ENCODE measurements around the gene WDR20.

Gene WDR20

DNA sequence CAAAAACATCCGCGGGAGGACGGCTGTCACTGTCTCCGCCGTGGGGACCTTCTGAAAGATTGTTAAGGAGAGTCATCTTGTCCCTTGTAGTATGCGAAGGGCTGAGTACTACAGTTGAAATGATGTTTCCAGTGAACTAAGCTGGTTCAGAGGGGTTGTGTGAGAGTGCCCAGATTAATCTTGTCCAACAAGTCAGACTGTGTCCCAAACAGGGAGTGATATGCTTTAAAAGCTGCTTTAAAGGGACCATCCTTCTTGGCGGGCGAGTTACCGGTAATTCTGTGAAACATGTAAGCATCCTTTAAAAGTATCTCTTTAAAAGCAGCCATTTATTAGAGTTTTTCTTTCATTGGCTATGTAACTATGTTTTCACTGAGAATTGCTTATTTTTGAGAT is 1.1 kb downstream of the WDR20 start:
- Histone ChIP-seq H2AFZ (ENCODE audit: low read length) (0 out of 2 replicates have a peak overlapping the region, but pooled peaks have one; percentile 70), H3K4me2 (ENCODE audit: low read depth, low read length) (peak overlapping the region; percentile 72), H3K9me3 (replicated peaks; ENCODE audit: insufficient read depth, low read length) (no peaks in the 10 kb centered on the region), H3K4me1 (ENCODE audit: low read length) (no peaks in the 10 kb centered on the region), H3K9me2 (replicated peaks; ENCODE audit: insufficient read depth, low read length) (no peaks in the 10 kb centered on the region), H3K27me3 (replicated peaks; ENCODE audit: insufficient read depth, low read length) (no peaks in the 10 kb centered on the region), H3K27ac (ENCODE audit: low read length) (no peak overlapping the region), H3K4me3 (ENCODE audit: low read length) (peak overlapping the region; percentile 83), H3F3A (ENCODE audit: insufficient read depth, low read length) (no peaks in the 10 kb centered on the region), H4K20me1 (ENCODE audit: insufficient read depth, low read length) (no peaks in the 10 kb centered on the region), H3K9ac (ENCODE audit: low read length) (peak overlapping the region; percentile 80; the same call in 1 of the 2 replicates), H3K79me2 (ENCODE audit: low read length) (peaks cover 58% of the 10 kb centered on the region), H3K36me3 (replicated peaks; ENCODE audit: insufficient read depth, low read length) (no peaks in the 10 kb centered on the region)
- TF ChIP-seq EZH2phosphoT487 (IDR thresholded peaks at IDR 0.05; ENCODE audit: low read length) = no peak
- no peak for TF ChIP-seq EZH2 (optimal IDR thresholded peaks at IDR 0.05; ENCODE audit: low read depth, low read length)
- TF ChIP-seq, protein P1, sequence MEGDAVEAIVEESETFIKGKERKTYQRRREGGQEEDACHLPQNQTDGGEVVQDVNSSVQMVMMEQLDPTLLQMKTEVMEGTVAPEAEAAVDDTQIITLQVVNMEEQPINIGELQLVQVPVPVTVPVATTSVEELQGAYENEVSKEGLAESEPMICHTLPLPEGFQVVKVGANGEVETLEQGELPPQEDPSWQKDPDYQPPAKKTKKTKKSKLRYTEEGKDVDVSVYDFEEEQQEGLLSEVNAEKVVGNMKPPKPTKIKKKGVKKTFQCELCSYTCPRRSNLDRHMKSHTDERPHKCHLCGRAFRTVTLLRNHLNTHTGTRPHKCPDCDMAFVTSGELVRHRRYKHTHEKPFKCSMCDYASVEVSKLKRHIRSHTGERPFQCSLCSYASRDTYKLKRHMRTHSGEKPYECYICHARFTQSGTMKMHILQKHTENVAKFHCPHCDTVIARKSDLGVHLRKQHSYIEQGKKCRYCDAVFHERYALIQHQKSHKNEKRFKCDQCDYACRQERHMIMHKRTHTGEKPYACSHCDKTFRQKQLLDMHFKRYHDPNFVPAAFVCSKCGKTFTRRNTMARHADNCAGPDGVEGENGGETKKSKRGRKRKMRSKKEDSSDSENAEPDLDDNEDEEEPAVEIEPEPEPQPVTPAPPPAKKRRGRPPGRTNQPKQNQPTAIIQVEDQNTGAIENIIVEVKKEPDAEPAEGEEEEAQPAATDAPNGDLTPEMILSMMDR (IDR thresholded peaks at IDR 0.05; ENCODE audit: low read length) = no peak
- DNase-seq = no peak

DNA sequence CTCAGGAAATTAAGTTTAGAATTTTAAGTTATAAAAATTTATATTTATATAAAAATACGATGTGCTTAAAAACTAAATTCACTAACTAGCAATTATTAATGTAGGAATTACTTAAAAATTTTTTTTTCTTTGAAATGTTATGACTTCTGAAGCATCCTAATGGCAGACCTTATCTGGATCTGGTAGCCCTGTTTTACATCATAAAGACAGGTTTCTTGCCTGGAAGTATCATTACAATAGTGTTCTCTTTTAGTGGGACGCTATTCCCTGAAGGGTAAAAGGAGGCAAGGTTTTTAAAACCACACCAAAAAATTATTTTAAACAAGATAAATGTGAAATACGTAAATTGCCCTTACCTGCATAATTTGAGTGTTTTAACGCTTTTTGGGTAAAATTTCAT is 2.1 kb downstream of the WDR20 start:
- DNase-seq = no peak
- Histone ChIP-seq H2AFZ (ENCODE audit: low read length) (no peak overlapping the region), H4K20me1 (ENCODE audit: insufficient read depth, low read length) (no peaks in the 10 kb centered on the region), H3K27me3 (replicated peaks; ENCODE audit: insufficient read depth, low read length) (no peaks in the 10 kb centered on the region), H3K9me2 (replicated peaks; ENCODE audit: insufficient read depth, low read length) (no peaks in the 10 kb centered on the region), H3F3A (ENCODE audit: insufficient read depth, low read length) (no peaks in the 10 kb centered on the region), H3K79me2 (ENCODE audit: low read length) (peaks cover 66% of the 10 kb centered on the region), H3K4me3 (ENCODE audit: low read length) (no peak overlapping the region), H3K27ac (ENCODE audit: low read length) (no peak overlapping the region), H3K9me3 (replicated peaks; ENCODE audit: insufficient read depth, low read length) (no peaks in the 10 kb centered on the region), H3K4me2 (ENCODE audit: low read depth, low read length) (no peak overlapping the region), H3K9ac (ENCODE audit: low read length) (no peak overlapping the region), H3K4me1 (ENCODE audit: low read length) (no peaks in the 10 kb centered on the region), H3K36me3 (replicated peaks; ENCODE audit: insufficient read depth, low read length) (no peaks in the 10 kb centered on the region)
- no peak for TF ChIP-seq EZH2 (optimal IDR thresholded peaks at IDR 0.05; ENCODE audit: low read depth, low read length)
- TF ChIP-seq, protein P1 (IDR thresholded peaks at IDR 0.05; ENCODE audit: low read length) = no peak
- TF ChIP-seq EZH2phosphoT487 (IDR thresholded peaks at IDR 0.05; ENCODE audit: low read length) = no peak

DNA sequence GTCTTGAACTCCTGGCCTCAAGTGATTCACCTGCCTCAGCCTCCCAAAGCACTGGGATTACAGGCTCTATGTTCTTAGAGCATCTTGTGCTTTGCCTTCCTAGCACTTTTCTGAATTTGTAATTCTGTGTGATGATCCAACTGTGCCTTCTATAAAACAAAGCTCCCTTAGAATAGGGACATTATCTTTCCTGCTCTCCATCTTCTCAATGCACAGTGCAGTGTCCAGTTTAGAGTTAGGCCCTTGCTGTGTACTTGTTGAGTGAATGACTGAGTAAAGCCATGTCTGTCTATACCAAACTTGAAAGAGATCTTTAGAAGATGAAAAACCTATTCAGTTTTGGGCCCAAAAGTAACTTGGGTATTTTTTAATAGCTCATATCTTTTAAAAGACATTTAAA is 5.2 kb downstream of the WDR20 start:
- no peaks in the 10 kb centered on the region for H3K36me3 ChIP-seq (replicated peaks; ENCODE audit: insufficient read depth, low read length)
- TF ChIP-seq, protein P1 (IDR thresholded peaks at IDR 0.05; ENCODE audit: low read length) = no peak
- TF ChIP-seq EZH2phosphoT487 (IDR thresholded peaks at IDR 0.05; ENCODE audit: low read length) (no peak), EZH2 (optimal IDR thresholded peaks at IDR 0.05; ENCODE audit: low read depth, low read length) (no peak)
- no peaks in the 10 kb centered on the region for H3K4me1 ChIP-seq (ENCODE audit: low read length)
- no peaks in the 10 kb centered on the region for H4K20me1 ChIP-seq (ENCODE audit: insufficient read depth, low read length)
- H3K27ac ChIP-seq (ENCODE audit: low read length) = no peak overlapping the region
- H3K4me2 ChIP-seq (ENCODE audit: low read depth, low read length) = no peak overlapping the region
- H3K27me3 ChIP-seq (replicated peaks; ENCODE audit: insufficient read depth, low read length) = no peaks in the 10 kb centered on the region
- no peak overlapping the region for H3K9ac ChIP-seq (ENCODE audit: low read length)
- no peak overlapping the region for H3K4me3 ChIP-seq (ENCODE audit: low read length)
- H2AFZ ChIP-seq (ENCODE audit: low read length) = no peak overlapping the region
- no peaks in the 10 kb centered on the region for H3F3A ChIP-seq (ENCODE audit: insufficient read depth, low read length)
- H3K9me3 ChIP-seq (replicated peaks; ENCODE audit: insufficient read depth, low read length) = no peaks in the 10 kb centered on the region
- peaks cover 89% of the 10 kb centered on the region for H3K79me2 ChIP-seq (ENCODE audit: low read length)
- no peak for DNase-seq
- H3K9me2 ChIP-seq (replicated peaks; ENCODE audit: insufficient read depth, low read length) = no peaks in the 10 kb centered on the region

Measured in MM.1S (cell line).